ENCODE results near the gene CIITA. TPM values are rescaled to one million over a fixed set of nuclear protein-coding genes. Genes with fewer than 3 reads are reported as not detected.

The CIITA gene
- total RNA-seq, 1 experiment from 2014 or later = 0.26 TPM

GRCh38 chr16:10918294-10919002 lies 41.4 kb downstream of the CIITA start (continued):
- no peak for TF ChIP-seq KAT7 (CRISPR knock-in tag; IDR thresholded peaks at IDR 0.05; ENCODE audit: borderline replicate concordance)
- TF ChIP-seq MYBL2 (CRISPR knock-in tag; IDR thresholded peaks at IDR 0.05) = no peak
- no peak for TF ChIP-seq MXD4 (CRISPR knock-in tag; IDR thresholded peaks at IDR 0.05; ENCODE audit: borderline replicate concordance)
- no peak for TF ChIP-seq NFATC4 (CRISPR knock-in tag; IDR thresholded peaks at IDR 0.05)
- no peak for TF ChIP-seq FOXK1 (CRISPR knock-in tag; IDR thresholded peaks at IDR 0.05)
- peak; percentile 40; the same call in 1 of the 2 replicates for TF ChIP-seq GABPB1 (CRISPR knock-in tag; IDR thresholded peaks at IDR 0.05)
- no peak for TF ChIP-seq E2F4 (CRISPR knock-in tag; IDR thresholded peaks at IDR 0.05; ENCODE audit: borderline replicate concordance, low read depth)
- no peak for TF ChIP-seq ZBTB43 (CRISPR knock-in tag; IDR thresholded peaks at IDR 0.05)
- no peak; the same call in 1 of the 2 replicates for TF ChIP-seq ZNF532 (CRISPR knock-in tag; IDR thresholded peaks at IDR 0.05; ENCODE audit: borderline replicate concordance)

- ChIA-PET POLR2A (interaction anchor here (0.9 to 1.1 kb wide), 2 partner anchors 14 to 23 kb away, joined by 3 read pairs; partner anchors contain the start of gene DEXI), CTCF (interaction anchor here (0.5 to 2.3 kb wide), 57 partner anchors 9 to 613 kb away, joined by 3 to 45 read pairs (median 5); partner anchors contain the start of genes CIITA, CLEC16A, DEXI and NUBP1)
These were observed 42.0 kb downstream of the CIITA start for GRCh38 chr16:10919003-10919351.

More at GRCh38 chr16:10919003-10919351, 42.0 kb downstream of the CIITA start:
- no peaks in the 10 kb centered on the region for H3K36me3 Mint-ChIP-seq
- peaks cover 9% of the 10 kb centered on the region; the same call in 1 of the 2 replicates for H3K4me1 Mint-ChIP-seq
- TF ChIP-seq ELF4 (CRISPR knock-in tag; IDR thresholded peaks at IDR 0.05; ENCODE audit: low read depth) = no peak
- no peak for TF ChIP-seq ETV6 (CRISPR knock-in tag; IDR thresholded peaks at IDR 0.05)
- no peak for TF ChIP-seq SMAD4 (CRISPR knock-in tag; IDR thresholded peaks at IDR 0.05)
- no peak for TF ChIP-seq SP1 (CRISPR knock-in tag; conservative IDR thresholded peaks at IDR 0.05)
- no peak for TF ChIP-seq E2F1 (CRISPR knock-in tag; IDR thresholded peaks at IDR 0.05)
- no peak for TF ChIP-seq ZNF396 (CRISPR knock-in tag; IDR thresholded peaks at IDR 0.05; ENCODE audit: borderline replicate concordance)
- no peak for TF ChIP-seq ESRRA (CRISPR knock-in tag; IDR thresholded peaks at IDR 0.05; ENCODE audit: borderline replicate concordance)
- TF ChIP-seq ZNF121 (CRISPR knock-in tag; IDR thresholded peaks at IDR 0.05) = no peak
- no peak for TF ChIP-seq IRF2 (CRISPR knock-in tag; IDR thresholded peaks at IDR 0.05; ENCODE audit: borderline replicate concordance, low read depth)
- no peak for TF ChIP-seq AR (CRISPR knock-in tag; IDR thresholded peaks at IDR 0.05)
- no peak for TF ChIP-seq ZNF138 (CRISPR knock-in tag; conservative IDR thresholded peaks at IDR 0.05)
- no peaks in the 10 kb centered on the region for H3K9me3 Mint-ChIP-seq
- no peak overlapping the region for H3K27ac Mint-ChIP-seq
- no peak for ATAC-seq
- H3K27me3 Mint-ChIP-seq (ENCODE audit: low read depth) = no peaks in the 10 kb centered on the region
- no peak overlapping the region for H3K4me3 Mint-ChIP-seq
- DNase-seq (ENCODE audit: low spot score) = no peak
